ENCODE data around the gene RPS6KB2.
"Not testable (repeated sequence)": the region's sequence is repeated elsewhere in the genome, so short reads cannot be mapped to it uniquely, and the experiment has no call there.

Gene RPS6KB2

DNA sequence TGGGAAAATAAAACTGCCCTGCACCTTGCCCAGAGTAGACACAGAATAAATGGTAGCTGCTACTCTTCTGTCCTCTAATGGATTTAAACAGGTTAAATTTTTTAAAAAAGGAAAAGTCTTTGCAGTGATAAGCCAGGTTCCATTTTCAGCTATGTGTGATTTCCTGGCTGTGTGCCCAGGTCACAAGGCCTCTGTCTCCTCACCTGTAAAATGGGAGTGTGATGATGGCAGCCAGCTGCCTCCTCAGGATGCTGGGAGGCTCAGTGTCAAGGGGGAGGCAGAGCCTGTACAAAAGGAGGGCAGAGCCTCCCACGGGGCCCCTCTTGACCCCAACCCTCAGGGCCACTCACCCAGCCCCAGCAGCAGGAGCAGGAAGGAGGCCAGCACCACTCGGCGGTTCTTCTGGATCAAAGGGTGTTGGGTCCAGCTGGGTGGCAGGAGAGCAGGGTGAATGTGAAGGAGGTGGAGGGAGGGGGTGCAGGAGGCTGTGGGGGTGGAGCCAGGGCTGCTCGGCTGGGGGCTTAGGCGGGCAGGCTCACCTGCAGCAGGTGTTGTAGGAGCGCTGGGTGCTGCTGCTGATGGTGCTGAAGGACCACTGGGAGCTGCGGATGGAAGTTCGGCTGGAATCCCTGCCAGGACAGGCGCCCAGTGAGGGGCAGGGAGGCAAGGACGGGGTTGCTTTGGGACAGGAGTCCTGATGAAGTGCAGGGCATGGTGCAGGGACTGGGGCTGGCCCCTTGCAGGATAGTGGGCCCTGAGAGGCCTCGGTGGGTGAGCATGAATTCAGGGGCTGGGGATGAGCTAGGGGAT lies 38.9 kb downstream of the RPS6KB2 start:
- DNase-seq (ENCODE audit: low read depth in 3 of 3) = no peak

DNA sequence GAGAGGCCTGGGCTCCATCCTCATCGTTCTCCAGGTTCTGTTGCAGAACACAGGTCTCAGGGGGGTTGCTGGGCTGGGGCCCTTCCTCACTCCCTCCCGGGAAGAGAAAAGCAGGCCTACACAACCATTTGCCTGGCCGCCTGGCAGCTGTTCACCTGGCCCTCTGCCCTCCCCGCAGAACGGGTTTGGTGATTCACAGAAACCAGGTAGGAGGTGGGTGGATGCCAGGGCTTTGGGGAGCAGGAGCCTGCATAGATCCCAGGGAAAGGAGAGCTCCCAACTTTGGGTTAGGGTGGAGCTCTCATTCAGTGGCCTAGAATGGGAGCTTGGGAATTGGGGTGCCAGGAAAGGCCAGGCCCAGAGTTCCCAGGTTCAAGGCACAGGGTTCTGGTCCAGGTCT lies 39.8 kb downstream of the RPS6KB2 start:
- DNase-seq (ENCODE audit: low read depth in 3 of 3) = no peak

DNA sequence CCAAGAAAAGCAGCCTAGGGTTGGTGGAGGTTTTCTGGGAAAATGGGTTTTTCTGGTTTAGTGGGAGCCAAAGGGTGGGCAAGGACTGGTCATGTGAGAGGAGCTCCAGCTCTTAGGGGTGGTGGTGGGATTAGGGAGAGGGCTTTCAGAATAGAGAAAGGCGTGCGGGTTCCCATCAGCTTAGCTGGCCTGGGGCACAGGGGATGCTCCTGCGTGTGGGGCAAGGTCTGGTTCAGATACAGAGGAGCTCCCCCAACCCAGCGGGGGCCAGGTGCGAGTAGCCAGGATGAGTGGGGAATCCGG lies 40.1 kb downstream of the RPS6KB2 start:
- no peak for DNase-seq (ENCODE audit: low read depth in 3 of 3)

DNA sequence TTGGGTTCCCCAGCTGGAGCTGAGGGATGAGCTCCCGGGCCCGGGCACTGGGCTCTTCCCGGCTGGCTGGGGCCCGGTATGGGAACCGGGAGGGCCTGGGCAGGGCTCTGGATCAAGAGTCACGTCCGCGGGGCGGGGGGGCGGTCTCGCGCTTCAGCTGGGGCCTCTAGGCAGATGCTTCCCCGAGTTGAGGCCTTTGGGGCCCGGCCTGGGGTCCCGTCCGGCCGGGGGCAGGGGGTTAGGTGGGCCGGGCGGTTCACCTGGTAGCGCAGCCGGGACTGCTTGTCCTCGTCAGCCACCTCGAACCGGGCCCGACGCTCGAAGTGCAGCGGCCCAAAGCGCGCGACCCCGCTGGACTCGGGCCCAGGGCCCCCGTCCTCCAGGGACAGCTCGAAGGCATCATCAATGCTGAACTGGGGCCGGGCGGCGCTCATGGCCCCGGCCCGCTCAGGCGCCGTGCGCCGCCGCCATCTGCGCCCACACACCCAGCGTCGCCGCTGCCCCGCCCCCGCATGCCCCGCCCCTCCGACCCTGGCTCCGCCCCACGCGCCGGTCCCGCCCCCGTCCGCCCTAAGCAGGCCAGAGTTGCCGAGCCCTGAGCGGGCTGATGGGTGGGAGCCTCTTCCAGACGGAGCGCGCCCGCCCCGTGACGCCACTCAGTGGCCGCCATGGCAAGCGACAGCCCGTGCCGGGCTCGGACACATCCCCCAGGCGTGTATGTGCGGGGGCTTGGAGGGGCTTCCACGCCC lies 40.6 kb downstream of the RPS6KB2 start, which contains the start of gene TMEM134:
Gene TMEM134 (minus strand): TSS at position 493 of the 749 bp plus-strand sequence. CDS start 59 bp downstream, at position 434.
- peak; percentile 89 to 93 (median 91) for DNase-seq (ENCODE audit: low read depth in 3 of 3)

DNA sequence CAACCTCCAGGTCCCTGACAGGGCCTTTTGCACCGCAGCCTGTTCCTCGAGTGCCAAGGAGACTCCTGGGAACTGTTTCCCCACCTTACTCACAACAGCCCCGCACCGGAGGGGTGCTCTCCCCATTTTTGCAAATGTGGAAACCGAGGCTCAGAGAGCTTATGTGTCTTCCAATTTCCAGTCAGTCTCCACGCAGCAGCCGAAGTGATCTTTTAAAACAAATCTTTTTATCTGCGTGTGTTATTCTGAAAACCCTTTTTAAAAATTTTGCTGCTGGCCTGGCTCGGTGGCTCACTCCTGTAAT lies 41.2 kb downstream of the RPS6KB2 start:
- DNase-seq (ENCODE audit: low read depth in 3 of 3) = no peak

DNA sequence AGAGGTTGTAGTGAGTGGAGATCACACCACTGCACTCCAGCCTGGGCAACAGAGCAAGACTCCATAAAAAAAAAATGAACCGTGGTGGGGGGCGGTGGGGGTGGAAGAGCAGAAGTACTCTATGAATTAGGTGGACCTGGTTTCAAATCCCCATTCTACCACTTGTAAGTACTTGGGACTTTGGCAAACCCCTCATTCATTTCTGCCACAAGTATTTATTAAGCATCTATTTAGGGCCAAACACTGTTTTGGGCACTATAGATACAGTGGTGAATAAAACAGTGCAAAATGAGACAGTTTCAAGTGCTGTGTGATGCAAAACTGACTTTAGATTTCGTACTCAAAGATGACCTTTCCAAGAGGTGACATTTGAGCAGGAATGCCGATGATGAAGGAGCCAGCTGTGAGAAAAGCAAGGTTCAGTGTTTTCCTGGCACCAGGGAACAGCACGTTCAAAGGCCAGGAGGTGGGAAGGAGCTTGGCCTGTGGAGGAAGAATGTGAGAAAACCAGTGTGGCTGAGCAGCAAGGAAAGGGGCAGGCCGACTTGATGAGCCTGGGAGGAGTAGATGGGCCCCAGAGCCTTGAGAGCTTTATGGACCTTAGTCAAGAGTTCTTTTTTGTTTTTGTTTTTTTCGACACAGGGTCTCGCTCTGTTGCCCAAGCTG lies 42.2 kb downstream of the RPS6KB2 start:
- no peak for DNase-seq (ENCODE audit: low read depth in 3 of 3)

DNA sequence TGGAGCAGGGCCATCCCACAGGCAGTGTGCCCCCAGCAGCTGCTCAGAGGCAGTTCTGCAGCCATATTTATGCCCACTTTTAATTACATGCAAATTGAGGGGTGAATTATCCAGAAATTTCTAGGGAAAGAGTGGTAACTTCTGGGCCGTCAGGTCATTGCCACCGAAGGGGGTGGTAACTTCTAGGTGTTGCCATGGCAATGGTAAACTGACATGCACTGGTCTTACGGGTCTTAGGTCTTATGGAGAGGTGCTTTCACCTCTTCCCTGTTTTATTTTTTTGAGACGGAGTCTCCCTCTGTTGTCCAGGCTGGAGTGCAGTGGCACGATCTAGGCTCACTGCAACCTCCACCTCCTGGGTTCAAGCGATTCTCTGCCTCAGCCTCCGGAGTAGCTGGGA lies 44.6 kb downstream of the RPS6KB2 start:
- DNase-seq (ENCODE audit: low read depth in 3 of 3) = no peak

DNA sequence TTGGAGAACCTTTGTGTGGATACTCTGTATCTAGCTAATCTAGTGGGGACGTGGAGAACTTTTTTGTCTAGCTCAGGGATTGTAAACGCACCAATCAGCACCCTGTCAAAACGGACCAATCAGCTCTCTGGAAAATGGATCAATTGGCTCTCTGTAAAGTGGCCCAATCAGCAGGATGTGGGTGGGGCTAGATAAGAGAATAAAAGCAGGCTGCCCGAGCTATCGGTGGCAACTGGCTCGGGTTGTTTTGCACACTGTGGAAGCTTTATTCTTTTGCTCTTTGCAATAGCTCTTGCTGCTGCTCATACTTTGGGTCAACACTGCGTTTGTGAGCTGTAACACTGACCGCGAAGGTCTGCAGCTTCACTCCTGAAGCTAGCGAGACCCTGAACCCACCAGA lies 48.4 kb downstream of the RPS6KB2 start:
- not testable (repeated sequence) for DNase-seq (ENCODE audit: low read depth in 3 of 3)

DNA sequence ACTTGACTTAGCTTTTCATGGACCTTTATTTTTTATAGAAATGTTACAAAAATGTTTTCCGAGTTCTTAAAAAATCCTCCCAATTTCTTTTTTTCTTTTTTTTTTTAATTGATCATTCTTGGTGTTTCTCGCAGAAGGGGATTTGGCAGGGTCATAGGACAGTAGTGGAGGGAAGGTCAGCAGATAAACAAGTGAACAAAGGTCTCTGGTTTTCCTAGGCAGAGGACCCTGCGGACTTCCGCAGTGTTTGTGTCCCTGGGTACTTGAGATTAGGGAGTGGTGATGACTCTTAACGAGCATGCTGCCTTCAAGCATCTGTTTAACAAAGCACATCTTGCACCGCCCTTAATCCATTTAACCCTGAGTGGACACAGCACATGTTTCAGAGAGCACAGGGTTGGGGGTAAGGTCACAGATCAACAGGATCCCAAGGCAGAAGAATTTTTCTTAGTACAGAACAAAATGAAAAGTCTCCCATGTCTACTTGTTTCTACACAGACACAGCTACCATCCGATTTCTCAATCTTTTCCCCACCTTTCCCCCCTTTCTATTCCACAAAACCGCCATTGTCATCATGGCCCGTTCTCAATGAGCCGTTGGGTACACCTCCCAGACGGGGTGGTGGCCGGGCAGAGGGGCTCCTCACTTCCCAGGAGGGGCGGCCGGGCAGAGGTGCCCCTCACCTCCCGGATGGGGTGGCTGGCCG lies 49.2 kb downstream of the RPS6KB2 start:
- not testable (repeated sequence) for DNase-seq (ENCODE audit: low read depth in 3 of 3)

DNA sequence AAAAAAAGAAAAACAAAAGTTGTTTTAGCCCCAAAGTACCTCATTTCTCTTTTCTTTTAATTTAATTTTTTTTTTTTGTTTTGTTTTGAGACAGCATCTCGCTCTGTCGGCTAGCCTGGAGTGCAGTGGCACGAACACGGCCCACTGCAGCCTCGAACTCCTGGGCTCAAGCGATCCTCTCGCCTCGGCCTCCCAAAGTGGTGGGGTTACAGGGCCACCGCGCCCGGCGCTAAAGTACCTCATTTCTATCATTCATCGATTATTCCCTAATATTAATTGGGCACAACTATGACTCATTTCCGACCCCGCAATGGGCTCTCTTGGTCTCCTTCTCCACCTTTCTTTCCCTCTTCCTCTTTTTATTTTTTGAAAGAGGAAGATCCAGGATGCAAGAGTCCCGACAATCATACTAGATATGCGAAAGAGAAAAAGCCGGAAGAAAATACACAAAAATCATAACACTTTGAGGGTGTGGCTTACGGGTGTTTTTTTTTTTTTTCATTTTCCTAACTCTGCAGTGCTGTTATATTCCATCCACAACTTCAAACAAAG lies 54.1 kb downstream of the RPS6KB2 start:
- DNase-seq (ENCODE audit: low read depth in 3 of 3) = no peak

DNA sequence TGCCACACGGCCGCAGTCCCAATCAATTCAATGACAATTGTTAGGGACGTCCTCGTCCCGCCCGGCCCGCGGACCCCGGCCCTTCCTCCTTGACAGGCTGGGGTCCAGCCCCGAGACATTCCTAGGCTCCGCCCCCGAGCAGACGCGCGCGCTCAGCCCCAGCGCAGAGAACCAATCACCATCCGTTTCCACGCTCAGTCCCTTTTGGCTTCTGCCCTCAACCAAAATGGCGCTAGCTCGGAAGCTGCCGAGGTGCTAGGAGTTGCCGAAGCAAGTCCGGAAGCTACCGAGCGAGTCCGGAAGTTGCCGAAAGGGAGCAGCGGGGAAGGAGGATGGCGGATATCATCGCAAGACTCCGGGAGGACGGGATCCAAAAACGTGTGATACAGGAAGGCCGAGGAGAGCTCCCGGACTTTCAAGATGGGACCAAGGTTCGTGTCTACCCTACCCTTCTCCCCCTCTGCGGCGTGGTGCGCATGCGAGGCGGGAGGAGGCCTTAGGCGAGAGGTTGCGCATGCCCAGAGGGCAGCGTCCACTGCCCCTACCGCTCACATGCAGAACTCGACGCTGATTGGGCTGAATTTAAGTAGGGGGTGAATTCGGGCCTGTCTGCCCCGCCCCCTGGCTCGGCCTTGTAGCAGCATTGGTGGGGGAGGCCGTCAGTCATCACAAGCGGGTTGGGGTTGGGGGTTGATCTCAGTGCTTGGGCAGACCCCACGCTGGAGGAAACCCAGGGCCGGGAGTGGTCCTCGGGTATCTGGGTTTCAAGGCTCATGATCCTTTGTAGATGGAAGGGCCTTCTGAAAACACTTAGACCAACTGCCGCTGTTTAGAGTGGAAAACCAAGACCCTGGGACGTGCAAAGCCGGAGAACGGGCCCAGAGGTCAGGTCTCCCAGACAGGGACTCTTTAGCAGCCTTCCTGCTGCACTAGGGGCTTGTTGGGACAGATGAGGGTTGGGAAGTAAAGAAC lies 54.8 kb downstream of the RPS6KB2 start, which contains the start of gene AIP:
Gene AIP (plus strand): TSS at position 200 of the 972 bp plus-strand sequence. CDS start 133 bp downstream, at position 333.
- peak; percentile 96 to 97 (median 97) for DNase-seq (ENCODE audit: low read depth in 3 of 3)

DNA sequence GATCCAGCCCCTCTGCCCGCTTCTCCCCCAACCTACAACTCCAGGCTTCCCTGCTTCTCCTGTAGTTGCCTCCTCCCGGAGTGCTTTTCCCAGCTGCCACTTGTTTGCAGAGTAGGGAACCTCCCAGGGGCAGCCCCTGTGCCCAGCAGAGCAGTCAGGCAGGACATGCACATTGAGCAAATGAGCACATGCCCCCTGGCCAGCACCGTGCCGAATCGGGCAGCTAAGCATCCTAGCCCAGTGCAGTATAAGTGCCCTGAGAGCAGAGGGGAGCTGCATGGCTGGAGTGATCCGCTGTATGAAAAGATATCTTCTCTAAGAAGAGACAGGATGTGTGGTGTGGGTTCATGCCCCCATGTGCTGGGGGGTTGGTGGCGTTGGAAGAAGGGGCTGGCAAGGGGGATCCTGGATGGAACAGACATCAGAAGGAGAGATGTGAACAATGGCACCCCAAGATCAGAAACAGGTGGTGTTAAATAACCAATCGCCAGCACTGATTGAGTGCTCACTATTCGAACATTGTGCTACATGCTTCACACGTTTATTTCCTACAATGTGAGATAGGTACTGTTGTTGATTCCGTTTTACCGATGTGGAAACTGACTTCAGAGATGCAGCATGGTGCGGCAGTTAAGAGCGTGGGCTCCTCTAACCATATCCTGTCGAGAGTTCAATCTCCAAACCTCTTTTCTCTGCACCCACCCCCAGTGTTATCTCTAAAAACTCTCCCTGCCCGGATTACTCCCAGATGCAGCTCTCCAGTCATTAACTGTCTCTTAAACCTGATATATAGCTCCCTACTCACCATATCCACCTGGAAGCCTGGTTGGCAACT lies 55.8 kb downstream of the RPS6KB2 start:
- peak in 1 of 3 donors; percentile 34 for DNase-seq (ENCODE audit: low read depth in 3 of 3)

DNA sequence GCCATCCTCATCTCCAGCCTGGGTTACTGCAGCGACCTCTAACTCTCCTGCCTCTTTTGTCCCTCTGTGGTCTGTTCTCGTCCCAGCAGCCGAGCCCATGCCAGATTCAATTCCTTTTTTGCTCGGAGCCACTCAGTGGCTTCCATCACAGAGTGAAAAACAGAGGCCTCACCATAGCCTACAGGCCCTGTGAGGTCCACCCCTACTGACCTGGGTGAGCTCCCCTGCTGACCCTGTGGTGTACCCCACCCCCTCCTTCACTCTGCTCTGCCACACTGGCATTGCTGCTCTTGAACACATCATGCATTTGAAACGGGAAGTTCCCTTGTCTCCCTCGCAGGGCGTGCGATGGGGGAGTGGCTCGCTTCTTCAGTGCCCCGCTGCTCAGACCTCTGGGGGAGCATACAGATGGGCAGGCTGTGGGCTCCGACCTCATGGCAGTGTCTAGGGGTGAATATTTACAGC lies 56.6 kb downstream of the RPS6KB2 start:
- peak in 2 of 3 donors; percentile 60 to 69 for DNase-seq (ENCODE audit: low read depth in 3 of 3)
